PC-3 (cell line): ENCODE results near the gene HSH2D. TPM values are rescaled to one million over a fixed set of nuclear protein-coding genes. Genes with fewer than 3 reads are reported as not detected.

Source experiments
- total RNA-seq: library from RNA; depleted of rRNA; stranded (reverse); fragments of >200 nt; gene quantifications from 2 replicates; pipeline ENCODE4 v1.2.3, GENCODE V29; 2014; rRNA removed

The HSH2D gene
- total RNA-seq, 1 experiment from 2014 or later: 14.5 TPM

Other genes starting within 250 kb of the HSH2D start
- gene CYP4F2, start 245.6 kb upstream of the HSH2D start, total RNA-seq: not detected in 2 replicates
- gene CYP4F11, start 209.2 kb upstream of the HSH2D start, total RNA-seq: 0.06 and 0.11 TPM in 2 replicates
- gene OR10H4, start 194.7 kb upstream of the HSH2D start, total RNA-seq: not detected in 2 replicates
- gene TPM4, start 67.2 kb upstream of the HSH2D start, total RNA-seq: 135 and 167 TPM in 2 replicates
- 65.7 and 94.5 TPM in 2 replicates for gene RAB8A, start 31.8 kb upstream of the HSH2D start, total RNA-seq
- gene CIB3, start 29.8 kb downstream of the HSH2D start, total RNA-seq: 0.58 TPM in 1 of 2 replicates, not detected in the other
- 141 and 165 TPM in 2 replicates for gene FAM32A, start 41.7 kb downstream of the HSH2D start, total RNA-seq
- 104 and 109 TPM in 2 replicates for gene AP1M1, start 54.2 kb downstream of the HSH2D start, total RNA-seq
- 4.8 and 6.6 TPM in 2 replicates for gene KLF2, start 181.1 kb downstream of the HSH2D start, total RNA-seq